Thyroid gland (tissue), 4 donors: ENCODE measurements around the gene ZBED1. TPM values are rescaled to one million over a fixed set of nuclear protein-coding genes. Genes with fewer than 3 reads are reported as not detected.

Experiments
- DNase-seq, 2 donors: peaks; one replicate each; pipeline ENCODE4 v3.0.0-alpha.2; 2019
- H3K27ac ChIP-seq, 3 donors: fragments of 200-600 bp; sonication (generic); 1 replicate in 2 of 3; 2 replicates in 1 of 3; pipeline ENCODE4 v1.5.1; 2016 to 2019; ENCODE audit warnings: mild to moderate bottlenecking in 1 of 3, moderate library complexity in 1 of 3
- H3K27me3 ChIP-seq: fragments of 200-600 bp; sonication (generic); one replicate; pipeline ENCODE4 v1.5.1; 2019
- H3K36me3 ChIP-seq, 2 donors: fragments of 200-600 bp; sonication (generic); one replicate each; pipeline ENCODE4 v1.5.1; 2016 to 2019
- H3K4me1 ChIP-seq, 2 donors: fragments of 200-600 bp; sonication (generic); one replicate each; pipeline ENCODE4 v1.5.1; 2017 to 2019
- H3K4me3 ChIP-seq, 3 donors: fragments of 200-600 bp; sonication (generic); replicated peaks in 1 of 3; 1 replicate in 2 of 3; 2 replicates in 1 of 3; pipeline ENCODE4 v1.5.1; 2016; ENCODE audit warnings: mild to moderate bottlenecking in 1 of 3
- H3K9me3 ChIP-seq: fragments of 200-600 bp; sonication (generic); one replicate; pipeline ENCODE4 v1.5.1; 2017
- POLR2A ChIP-seq, 2 donors: fragments of 450-650 bp; IDR thresholded peaks; one replicate each; pipeline ENCODE4 v1.6.1; 2017; ENCODE audit warnings: antibody characterized with exemption in 2 of 2, mild to moderate bottlenecking in 2 of 2, moderate library complexity in 1 of 2
- WGBS, 2 donors: methylation state at CpG; one replicate each; pipeline ENCODE4 v1.1.5; 2017; 5-methylcytosine and 5-hydroxymethylcytosine counted together
- intact Hi-C: fragments of 100-400 bp; cut with DNase I; formaldehyde crosslinking; loops from one replicate; pipeline ENCODE4 v1.15.1; 2023
- total RNA-seq, 4 donors: library from RNA; depleted of rRNA; stranded (reverse); fragments of >200 nt; gene quantifications; one replicate each; pipeline ENCODE4 v1.2.3, GENCODE V29; 2016
- TF ChIP-seq, protein P1 (sequence below), 6 experiments: fragments of 200-600 bp in 3 of 6; fragments of 450-650 bp in 3 of 6; sonication (generic) in 3 of 6; IDR thresholded peaks; one replicate each; pipeline ENCODE4 v1.5.1; 2016 to 2019; ENCODE audit warnings: antibody characterized with exemption in 6 of 6, mild to moderate bottlenecking in 2 of 6, inconsistent platforms in 1 of 6, moderate library complexity in 1 of 6

ZBED1 gene
- total RNA-seq, 4 donors from 2014 or later = 32.4 to 48.6 (median 45.2) TPM

GRCh38 chrX:2497961-2498780 is 2.6 kb downstream of the ZBED1 start:
- Histone ChIP-seq H3K27me3 (no peaks in the 10 kb centered on the region), H3K36me3 (no peaks in the 10 kb centered on the region), H3K4me1 (peaks cover 30% of the 10 kb centered on the region in 2 donors), H3K27ac (peak overlapping the region; percentile 75 to 93 (median 89)), H3K4me3 (no peak overlapping the region), H3K9me3 (no peaks in the 10 kb centered on the region)
- intact Hi-C loops = no loop called here
- 18 to 20% methylated on average over 11 of the region's 11 CpGs for WGBS, 2 donors
- TF ChIP-seq, protein P1, sequence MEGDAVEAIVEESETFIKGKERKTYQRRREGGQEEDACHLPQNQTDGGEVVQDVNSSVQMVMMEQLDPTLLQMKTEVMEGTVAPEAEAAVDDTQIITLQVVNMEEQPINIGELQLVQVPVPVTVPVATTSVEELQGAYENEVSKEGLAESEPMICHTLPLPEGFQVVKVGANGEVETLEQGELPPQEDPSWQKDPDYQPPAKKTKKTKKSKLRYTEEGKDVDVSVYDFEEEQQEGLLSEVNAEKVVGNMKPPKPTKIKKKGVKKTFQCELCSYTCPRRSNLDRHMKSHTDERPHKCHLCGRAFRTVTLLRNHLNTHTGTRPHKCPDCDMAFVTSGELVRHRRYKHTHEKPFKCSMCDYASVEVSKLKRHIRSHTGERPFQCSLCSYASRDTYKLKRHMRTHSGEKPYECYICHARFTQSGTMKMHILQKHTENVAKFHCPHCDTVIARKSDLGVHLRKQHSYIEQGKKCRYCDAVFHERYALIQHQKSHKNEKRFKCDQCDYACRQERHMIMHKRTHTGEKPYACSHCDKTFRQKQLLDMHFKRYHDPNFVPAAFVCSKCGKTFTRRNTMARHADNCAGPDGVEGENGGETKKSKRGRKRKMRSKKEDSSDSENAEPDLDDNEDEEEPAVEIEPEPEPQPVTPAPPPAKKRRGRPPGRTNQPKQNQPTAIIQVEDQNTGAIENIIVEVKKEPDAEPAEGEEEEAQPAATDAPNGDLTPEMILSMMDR (IDR thresholded peaks at IDR 0.05) = no peak
- TF ChIP-seq POLR2A (IDR thresholded peaks at IDR 0.05) = no peak
- DNase-seq = peak; percentile 32 to 39

DNA sequence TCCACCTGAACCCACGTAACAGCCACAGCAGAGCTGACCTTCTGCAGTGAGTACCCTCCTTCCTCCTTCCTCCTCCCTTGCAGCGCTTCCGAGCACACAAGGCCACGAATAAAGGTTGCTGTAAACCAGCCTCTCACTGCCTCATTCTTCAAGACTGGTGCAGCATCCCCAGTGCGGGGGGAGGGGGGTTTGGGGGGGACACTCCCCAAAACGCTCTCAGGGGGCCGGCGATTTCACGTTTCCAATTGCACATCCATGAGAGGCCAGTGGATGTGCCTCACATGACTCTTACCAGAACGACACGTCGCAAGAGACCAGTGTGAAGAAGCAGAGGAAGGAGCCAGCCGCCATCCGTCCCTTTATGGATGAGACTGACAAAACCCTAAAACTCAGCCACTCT is 5.2 kb downstream of the ZBED1 start:
- no peak overlapping the region for H3K4me3 ChIP-seq
- H3K36me3 ChIP-seq = no peaks in the 10 kb centered on the region
- intact Hi-C loops = no loop called here
- H3K27me3 ChIP-seq = no peaks in the 10 kb centered on the region
- peaks cover 41 to 44% of the 10 kb centered on the region in 2 donors for H3K4me1 ChIP-seq
- no peaks in the 10 kb centered on the region for H3K9me3 ChIP-seq
- TF ChIP-seq, protein P1 (IDR thresholded peaks at IDR 0.05) = no peak
- no peak for TF ChIP-seq POLR2A (IDR thresholded peaks at IDR 0.05)
- DNase-seq = no peak
- WGBS, 2 donors = 87 to 94% methylated on average over 14 of the region's 14 CpGs
- no peak overlapping the region for H3K27ac ChIP-seq

GRCh38 chrX:2492531-2493218 is 8.1 kb downstream of the ZBED1 start:
- Histone ChIP-seq H3K4me1 (peaks cover 20 to 22% of the 10 kb centered on the region in 2 donors), H3K4me3 (no peak overlapping the region)

DNA sequence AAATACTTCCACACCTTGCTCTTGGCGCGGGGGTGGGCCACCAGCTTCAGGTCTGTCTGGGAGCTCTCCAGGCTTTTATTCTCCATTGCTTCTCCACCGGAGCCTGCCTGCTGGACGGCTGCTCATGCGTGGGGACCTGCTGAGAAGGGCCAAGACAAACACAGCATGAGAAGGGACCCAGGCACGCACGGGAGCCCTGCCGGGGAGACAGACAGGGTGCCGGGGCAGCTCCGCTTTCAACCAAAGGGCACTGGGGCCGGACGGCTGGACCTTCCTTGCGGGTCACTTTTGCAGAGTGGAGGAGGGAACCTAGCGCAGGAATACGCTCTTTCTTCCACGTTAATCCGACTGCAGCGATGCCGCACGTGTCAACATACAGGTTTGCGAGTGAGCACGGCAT is 10.1 kb downstream of the ZBED1 start:
- Histone ChIP-seq H3K4me1 (peaks cover 11 to 14% of the 10 kb centered on the region in 2 donors), H3K36me3 (peaks cover 27 to 31% of the 10 kb centered on the region in 2 donors), H3K9me3 (no peaks in the 10 kb centered on the region), H3K4me3 (no peak overlapping the region), H3K27ac (no peak overlapping the region), H3K27me3 (no peaks in the 10 kb centered on the region)
- peak; percentile 62 to 81 for DNase-seq
- TF ChIP-seq, protein P1 (IDR thresholded peaks at IDR 0.05) = peak in 1 of 6 experiments; percentile 11
- TF ChIP-seq POLR2A (IDR thresholded peaks at IDR 0.05) = no peak
- 43 to 68% methylated on average over 22 of the region's 22 CpGs for whole genome bisulfite sequencing, 2 donors
- intact Hi-C loops = no loop called here

More at GRCh38 chrX:2492531-2493218, 8.1 kb downstream of the ZBED1 start:
- Histone ChIP-seq H3K27ac (no peak overlapping the region), H3K36me3 (peaks cover 23 to 27% of the 10 kb centered on the region in 2 donors), H3K27me3 (no peaks in the 10 kb centered on the region), H3K9me3 (no peaks in the 10 kb centered on the region)
- DNase-seq = no peak
- TF ChIP-seq, protein P1 (IDR thresholded peaks at IDR 0.05) = no peak
- TF ChIP-seq POLR2A (IDR thresholded peaks at IDR 0.05) = no peak
- 94 to 95% methylated on average over 22 of the region's 22 CpGs for WGBS, 2 donors
- intact Hi-C loops = no loop called here
